ENCODE results near the gene ATP6V1E1.
"Not testable (repeated sequence)": the region's sequence is repeated elsewhere in the genome, so short reads cannot be mapped to it uniquely, and the experiment has no call there.

Gene ATP6V1E1

GRCh38 chr22:17580441-17581031 lies 48.0 kb downstream of the ATP6V1E1 start:
- no peak for DNase-seq

DNA sequence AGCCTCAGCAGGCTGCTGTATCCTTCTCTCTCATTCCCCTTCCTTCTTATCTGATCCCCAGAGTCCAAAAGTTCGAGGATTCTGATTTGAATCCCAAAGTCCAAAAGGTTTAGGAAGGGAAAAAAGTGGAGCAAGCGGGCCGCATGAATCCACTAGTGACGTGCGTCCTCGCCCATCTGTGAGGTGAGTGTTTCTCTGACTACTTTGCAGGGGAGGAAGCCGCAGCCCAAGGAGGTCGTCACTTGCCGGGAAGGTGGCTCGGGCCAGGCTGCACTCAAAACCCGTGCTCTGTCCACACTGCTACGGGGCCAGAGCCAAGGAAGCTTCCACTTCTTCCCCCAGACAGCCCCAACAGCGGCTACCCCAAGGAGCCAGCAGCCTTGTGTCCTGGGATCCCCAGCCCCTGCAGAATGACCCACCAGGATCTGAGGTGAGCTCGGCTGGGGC lies 49.0 kb downstream of the ATP6V1E1 start:
- no peak for DNase-seq

DNA sequence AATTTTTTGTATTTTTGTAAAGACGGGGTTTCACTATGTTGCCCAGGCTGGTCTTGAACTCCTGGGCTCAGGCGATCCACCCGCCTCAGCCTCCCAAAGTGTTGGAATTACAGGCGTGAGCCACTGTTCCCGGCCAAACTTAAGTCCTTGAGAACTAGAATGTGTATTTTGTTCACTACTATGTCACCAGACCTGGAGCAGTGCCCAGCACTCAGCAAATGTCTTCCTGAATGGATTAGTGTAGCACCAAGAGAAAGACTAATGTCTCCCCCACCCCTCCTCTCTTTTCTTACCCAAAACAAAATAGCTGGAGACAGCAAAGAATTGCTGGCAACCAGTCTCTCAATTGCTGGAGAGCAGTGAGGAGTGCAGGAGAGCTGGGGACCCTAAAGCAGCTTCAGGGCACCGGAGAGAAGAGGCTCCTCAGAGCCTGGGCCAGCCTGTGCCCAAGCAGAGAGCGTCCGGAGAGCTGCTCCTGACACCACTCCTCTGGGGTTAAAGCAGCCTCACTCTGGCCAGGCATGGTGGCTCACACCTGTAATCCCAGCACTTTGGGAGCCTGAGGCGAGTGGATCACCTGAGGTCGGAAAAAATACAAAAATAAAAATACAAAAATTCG lies 50.3 kb downstream of the ATP6V1E1 start:
- DNase-seq: no peak

DNA sequence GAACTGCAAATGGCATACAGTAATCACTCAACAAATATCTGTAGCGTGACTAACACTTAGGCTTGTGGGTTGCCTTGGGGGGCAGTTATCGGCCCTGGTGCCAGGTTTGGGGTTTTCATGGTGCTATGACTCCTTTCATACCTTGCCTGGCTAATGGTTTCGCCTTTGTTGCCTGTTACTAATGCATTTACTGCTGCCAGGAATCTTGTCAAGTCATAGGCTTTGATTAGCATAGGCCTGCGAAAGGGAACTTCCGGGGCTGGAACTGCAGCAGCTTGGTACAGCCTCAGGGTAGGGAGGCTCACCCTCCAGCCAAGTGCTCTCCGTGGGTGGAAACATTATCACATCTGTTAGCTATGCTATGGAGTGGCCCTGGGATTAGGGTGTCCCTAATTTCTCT lies 52.1 kb downstream of the ATP6V1E1 start:
- DNase-seq: no peak

- DNase-seq: no peak
Measured at GRCh38 chr22:17575681-17576080, 52.9 kb downstream of the ATP6V1E1 start.

GRCh38 chr22:17575151-17575550 lies 53.4 kb downstream of the ATP6V1E1 start:
- no peak for DNase-seq

GRCh38 chr22:17570851-17571631 lies 57.5 kb downstream of the ATP6V1E1 start:
- DNase-seq: no peak

GRCh38 chr22:17569971-17570511 lies 58.5 kb downstream of the ATP6V1E1 start:
- DNase-seq: no peak

- DNase-seq: no peak
Measured at GRCh38 chr22:17566776-17567175, 61.8 kb downstream of the ATP6V1E1 start.

- DNase-seq: not testable (repeated sequence)
Measured at GRCh38 chr22:17566016-17566687, 62.4 kb downstream of the ATP6V1E1 start.

DNA sequence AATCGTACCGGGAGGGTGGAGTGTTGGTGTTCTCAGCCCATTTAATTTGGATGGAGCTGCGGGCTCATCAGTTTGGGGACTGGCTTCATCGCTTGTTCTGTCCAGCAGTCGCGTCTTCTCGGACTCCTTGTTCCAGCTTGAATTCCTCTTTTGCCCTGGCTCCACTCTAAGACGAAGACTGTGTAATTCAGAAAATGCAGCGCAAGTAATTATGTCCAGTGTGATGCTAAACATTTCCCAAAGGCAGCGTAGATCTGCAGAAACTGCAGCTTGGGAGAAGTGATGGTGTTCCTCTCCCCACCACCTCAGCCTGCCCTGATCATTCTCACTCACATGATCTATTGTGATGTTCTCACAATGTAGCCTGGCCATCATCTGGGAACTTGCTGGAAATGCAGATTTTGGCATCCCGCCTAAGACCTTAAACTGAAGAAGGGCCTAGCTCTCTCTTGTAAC lies 64.6 kb downstream of the ATP6V1E1 start:
- no peak for DNase-seq

- DNase-seq: peak; percentile 33
Measured at GRCh38 chr22:17562906-17563870, 65.4 kb downstream of the ATP6V1E1 start, which contains the start of gene SLC25A18. TSS of gene SLC25A18 (plus strand) at chr22:17563498. CDS start at chr22:17579945, 16,447 bp downstream.

- DNase-seq: no peak
Measured at GRCh38 chr22:17559188-17559587, 69.4 kb downstream of the ATP6V1E1 start.

DNA sequence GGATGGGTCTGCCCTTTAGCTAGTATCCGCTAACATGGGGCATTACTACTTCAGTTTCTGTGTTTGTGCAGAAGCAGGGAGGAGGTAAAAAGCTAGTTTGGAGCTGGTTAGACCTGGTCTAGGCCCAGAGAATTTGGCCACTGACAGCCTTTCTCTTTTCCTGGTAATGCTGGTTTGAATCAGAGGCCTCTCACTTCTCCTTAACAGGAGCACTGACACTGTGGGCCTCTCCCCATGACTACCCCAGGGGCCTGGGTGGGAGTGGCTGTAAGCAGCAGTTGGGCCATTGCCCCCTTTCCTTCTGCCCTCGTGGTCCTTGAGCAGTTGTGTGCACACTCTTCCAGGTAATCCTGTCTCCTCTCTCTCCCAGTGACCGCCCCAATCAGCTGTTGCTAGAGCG lies 73.7 kb downstream of the ATP6V1E1 start:
- DNase-seq: no peak

GRCh38 chr22:17552737-17553136 lies 75.8 kb downstream of the ATP6V1E1 start:
- no peak for DNase-seq

- no peak for DNase-seq
Measured at GRCh38 chr22:17549655-17550054, 78.9 kb downstream of the ATP6V1E1 start.

GRCh38 chr22:17549183-17549582 lies 79.4 kb downstream of the ATP6V1E1 start:
- DNase-seq: no peak

GRCh38 chr22:17548756-17549035 lies 79.9 kb downstream of the ATP6V1E1 start:
- DNase-seq: no peak

- no peak for DNase-seq
Measured at GRCh38 chr22:17548010-17548755, 80.4 kb downstream of the ATP6V1E1 start.

GRCh38 chr22:17542452-17542851 lies 86.1 kb downstream of the ATP6V1E1 start:
- no peak for DNase-seq
